ENCODE results near the gene RNASE11. TPM values are rescaled to one million over a fixed set of nuclear protein-coding genes. Genes with fewer than 3 reads are reported as not detected.

The RNASE11 gene
- total and polyA plus RNA-seq, 9 of the 15 experiments (the other 6 are each of a cell fraction or from before 2014, with no cell fraction given): 0.16 to 0.29 (median 0.22) TPM; not detected in 6

- no peaks in the 10 kb centered on the region for H4K20me1 ChIP-seq (replicated peaks; ENCODE audit: control insufficient read depth, insufficient read depth, low read length)
- H3K9me3 ChIP-seq (replicated peaks; ENCODE audit: control insufficient read depth, insufficient read depth, low read depth, low read length): no peaks in the 10 kb centered on the region
- no peaks in the 10 kb centered on the region for H3K27me3 ChIP-seq (ENCODE audit: control insufficient read depth in 2 of 2, insufficient read depth in 2 of 2, low read length in 2 of 2)
- H3K9me1 ChIP-seq (ENCODE audit: control insufficient read depth, insufficient read depth, low read length): no peaks in the 10 kb centered on the region
- no peak overlapping the region for H3K4me2 ChIP-seq (ENCODE audit: insufficient read depth, low read length)
- H2AFZ ChIP-seq (ENCODE audit: low read depth, low read length): no peak overlapping the region
- DNase-seq (ENCODE audit: extremely low read depth in 1 of 4, low spot score in 3 of 4): no peak
- no peaks in the 10 kb centered on the region for H3K36me3 ChIP-seq (ENCODE audit: control insufficient read depth, insufficient read depth, low read length)
- no peak for ATAC-seq
- ChIA-PET CTCF (ENCODE audit: low intra/inter-chr PET ratio) (no interaction called here), POLR2A (interaction anchor here (1.0 kb wide), 1 partner anchor 113 kb away, joined by 3 read pairs; no protein-coding TSS in a partner anchor)
- no peak overlapping the region for H3K4me3 ChIP-seq
- no peak overlapping the region for H3K27ac ChIP-seq (ENCODE audit: extremely low read depth, low read depth, low read length)
- no peak overlapping the region for H3K9ac ChIP-seq (ENCODE audit: insufficient read depth in 1 of 2, low read depth in 2 of 2, low read length in 2 of 2)
- in situ Hi-C loops (cut with MboI): no loop called here
- FAIRE-seq: no peak
- TF ChIP-seq GATAD2A (IDR thresholded peaks at IDR 0.05): no peak
- no peak for TF ChIP-seq CLOCK (CRISPR knock-in tag; IDR thresholded peaks at IDR 0.05; ENCODE audit: borderline replicate concordance)
- TF ChIP-seq HINFP (tag; conservative IDR thresholded peaks at IDR 0.05; ENCODE audit: low read depth): no peak
- TF ChIP-seq ZNF785 (CRISPR knock-in tag; IDR thresholded peaks at IDR 0.05): no peak
- TF ChIP-seq FOXK1 (CRISPR knock-in tag; IDR thresholded peaks at IDR 0.05; ENCODE audit: borderline replicate concordance): no peak
- TF ChIP-seq CREB3L1 (IDR thresholded peaks at IDR 0.05; ENCODE audit: borderline replicate concordance, low read depth): no peak
- no peak for TF ChIP-seq ZBED1 (IDR thresholded peaks at IDR 0.05)
- BruUV-seq (replicated peaks): no TSS peak
- H3K79me2 ChIP-seq (ENCODE audit: control insufficient read depth, insufficient read depth, low read length): no peaks in the 10 kb centered on the region
- intact Hi-C loops (cut with micrococcal nuclease): no loop called here
- peaks cover 8 to 25% of the 10 kb centered on the region in 2 experiments; a peak in 4 of 5 replicates for H3K4me1 ChIP-seq (replicated peaks in 1 of 2; ENCODE audit: control insufficient read depth in 2 of 2, insufficient read depth in 2 of 2, low read length in 2 of 2)
Observed at GRCh38 chr14:20583142-20583541, 4.7 kb downstream of the RNASE11 start.

Measured in K562 (cell line).